NCI-H1694 (cell line): ENCODE data around the gene AGXT.

ENCODE experiments used
- DNase-seq: peaks from one replicate; lab custom pipeline; 2025; lab: John Stamatoyannopoulos, UW

The AGXT gene

DNA sequence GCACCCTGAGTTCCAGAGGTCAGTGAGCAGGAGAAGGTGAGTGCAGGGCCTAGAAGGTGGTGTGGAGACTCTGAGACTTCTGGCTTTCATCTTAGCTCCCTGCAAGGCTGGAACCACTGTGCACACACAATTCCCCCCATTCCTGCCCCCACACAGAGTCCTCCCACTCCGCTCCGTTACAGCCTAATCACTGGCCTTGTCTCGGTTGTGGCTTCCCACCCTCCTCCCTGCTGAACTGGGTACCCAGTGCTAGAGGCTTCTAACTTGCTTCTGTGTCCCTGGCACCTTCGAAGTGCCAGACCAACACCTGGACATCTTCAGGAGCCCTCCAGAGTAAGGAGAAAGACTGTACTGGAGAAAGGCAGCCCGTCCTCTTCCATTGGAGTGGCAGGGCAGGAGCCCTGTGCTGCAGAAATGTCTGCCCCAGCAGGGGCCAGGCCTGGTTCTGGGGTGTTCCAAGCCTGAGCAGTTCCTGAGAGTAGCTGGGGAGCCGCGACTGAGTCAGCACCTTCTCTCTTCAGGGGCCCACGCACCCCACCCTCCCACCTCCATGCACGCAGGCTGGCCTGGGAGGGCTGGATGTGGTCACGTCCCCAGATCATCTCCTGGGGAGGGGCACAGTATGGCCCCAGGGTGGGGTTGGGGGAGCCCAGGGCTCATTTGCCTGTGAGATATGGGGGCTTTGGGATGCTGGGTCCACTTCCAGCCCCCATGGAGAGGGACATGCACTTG, 60.9 kb downstream of the AGXT start:
- no peak for DNase-seq
